ENCODE results near the gene ARID5B.

- TF ChIP-seq CTCF (IDR thresholded peaks at IDR 0.05; ENCODE audit: poor library complexity) (peak; percentile 92), EZH2 (IDR thresholded peaks at IDR 0.05; ENCODE audit: borderline replicate concordance) (no peak)
Measured at GRCh38 chr10:62038609-62039190, 137.2 kb downstream of the ARID5B start.
